IMR-90 (cell line): ENCODE data around the gene ITGB4. TPM values are rescaled to one million over a fixed set of nuclear protein-coding genes. Genes with fewer than 3 reads are reported as not detected.
"Not testable (repeated sequence)": the region's sequence is repeated elsewhere in the genome, so short reads cannot be mapped to it uniquely, and the experiment has no call there.

Experiments
- ATAC-seq: fragments of 200-7000 bp; cut with Tn5 transposase; 2 replicates; pipeline ENCODE4 v1.9.1; 2020; ENCODE audit warnings: low read depth, mild to moderate bottlenecking, moderate library complexity
- BruUV-seq: library from RNA; stranded (reverse); fragments of 400-500 nt; replicated peaks from 2 replicates; lab custom pipeline; 2021; lab: Mats Ljungman, UMichigan
- CTCF ChIA-PET: fragments of 300-600 bp; formaldehyde crosslinking; extraction: SDS; loops from one replicate; lab custom pipeline; 2021; ENCODE audit warnings: antibody characterized with exemption; lab: Yijun Ruan, JAX
- POLR2A ChIA-PET: fragments of 300-600 bp; sonication (Branson Sonifier 250); formaldehyde crosslinking; loops from one replicate; lab custom pipeline; 2022; ENCODE audit warnings: antibody characterized with exemption; ENCODE audit not compliant: unreplicated experiment; lab: Charles Lee
- DNase-seq: peaks from one replicate; pipeline ENCODE4 v3.0.0; 2013
- H2AFZ ChIP-seq: replicated peaks from 2 replicates; pipeline ENCODE3; 2013; ENCODE audit warnings: low read length, mild to moderate bottlenecking; ENCODE audit not compliant: poor library complexity
- H2AK5ac ChIP-seq: 2 replicates; pipeline ENCODE4 v1.6.1; 2013; ENCODE audit warnings: low read depth, low read length, inconsistent platforms
- H2AK9ac ChIP-seq: replicated peaks from 2 replicates; pipeline ENCODE3; 2013; ENCODE audit warnings: mild to moderate bottlenecking, low read depth, low read length, moderate library complexity; ENCODE audit not compliant: poor library complexity
- H2BK120ac ChIP-seq: 2 replicates; pipeline ENCODE4 v1.6.1; 2013; ENCODE audit warnings: low read depth, low read length, inconsistent platforms
- H2BK15ac ChIP-seq: 3 replicates; pipeline ENCODE4 v1.6.1; 2013; ENCODE audit warnings: low read depth, low read length, inconsistent platforms
- H2BK20ac ChIP-seq: 2 replicates; pipeline ENCODE4 v1.6.1; 2013; ENCODE audit warnings: low read depth, mild to moderate bottlenecking, inconsistent platforms, low read length, moderate library complexity
- H2BK5ac ChIP-seq: 2 replicates; pipeline ENCODE4 v1.6.1; 2013; ENCODE audit warnings: mild to moderate bottlenecking, low read depth, low read length, inconsistent platforms; ENCODE audit not compliant: poor library complexity, severe bottlenecking
- H3K14ac ChIP-seq: replicated peaks from 2 replicates; pipeline ENCODE4 v1.6.1; 2013; ENCODE audit warnings: low read depth, low read length, inconsistent platforms
- H3K18ac ChIP-seq: 2 replicates; pipeline ENCODE4 v1.6.1; 2013; ENCODE audit warnings: low read depth, low read length, control low read depth
- H3K23ac ChIP-seq: 2 replicates; pipeline ENCODE4 v1.6.1; 2013; ENCODE audit warnings: low read depth, low read length, inconsistent platforms
- H3K27ac ChIP-seq: 2 replicates; pipeline ENCODE4 v1.5.1; 2013; ENCODE audit warnings: mild to moderate bottlenecking, control low read depth, low read length; ENCODE audit not compliant: insufficient read depth
- H3K27me3 ChIP-seq: 2 replicates; pipeline ENCODE4 v1.6.1; 2013; ENCODE audit warnings: low read length; ENCODE audit not compliant: control insufficient read depth, insufficient read depth
- H3K36me3 ChIP-seq: 2 replicates; pipeline ENCODE4 v1.6.1; 2013; ENCODE audit warnings: low read length, mixed read lengths; ENCODE audit not compliant: control insufficient read depth, insufficient read depth
- H3K4ac ChIP-seq: 2 replicates; pipeline ENCODE4 v1.6.1; 2013; ENCODE audit warnings: low read depth, low read length, inconsistent platforms
- H3K4me1 ChIP-seq: 2 replicates; pipeline ENCODE4 v1.6.1; 2013; ENCODE audit warnings: low read length, mixed read lengths; ENCODE audit not compliant: control insufficient read depth, insufficient read depth
- H3K4me2 ChIP-seq: 2 replicates; pipeline ENCODE4 v1.6.1; 2013; ENCODE audit warnings: low read depth, mild to moderate bottlenecking, control low read depth, low read length, moderate library complexity
- H3K4me3 ChIP-seq: 2 replicates; pipeline ENCODE4 v1.5.1; 2013; ENCODE audit warnings: low read depth, mild to moderate bottlenecking, control low read depth, low read length, moderate library complexity; ENCODE audit not compliant: insufficient read depth
- H3K56ac ChIP-seq: 2 replicates; pipeline ENCODE4 v1.6.1; 2013; ENCODE audit warnings: low read length, inconsistent platforms; ENCODE audit not compliant: insufficient read depth; ENCODE audit errors: extremely low read depth
- H3K79me1 ChIP-seq, 2 experiments: 2 replicates each; pipeline ENCODE4 v1.6.1; 2013; ENCODE audit warnings: low read length in 2 of 2, inconsistent platforms in 1 of 2, low read depth in 1 of 2
- H3K9ac ChIP-seq: 2 replicates; pipeline ENCODE4 v1.6.1; 2013; ENCODE audit warnings: low read depth, low read length, control low read depth
- H3K9me1 ChIP-seq: 2 replicates; pipeline ENCODE4 v1.6.1; 2013; ENCODE audit warnings: low read length, inconsistent platforms; ENCODE audit not compliant: insufficient read depth
- H3K9me3 ChIP-seq: 2 replicates; pipeline ENCODE4 v1.6.1; 2013; ENCODE audit warnings: low read length; ENCODE audit not compliant: control insufficient read depth, insufficient read depth
- H4K20me1 ChIP-seq: 2 replicates; pipeline ENCODE4 v1.6.1; 2013; ENCODE audit warnings: low read length, inconsistent platforms; ENCODE audit not compliant: insufficient read depth
- H4K5ac ChIP-seq: 2 replicates; pipeline ENCODE4 v1.6.1; 2013; ENCODE audit warnings: mild to moderate bottlenecking, low read depth, low read length, control low read depth
- H4K8ac ChIP-seq, 2 experiments: 2 replicates each; pipeline ENCODE4 v1.6.1; 2013; ENCODE audit warnings: low read depth in 2 of 2, low read length in 2 of 2, control low read depth in 1 of 2, inconsistent platforms in 1 of 2
- H4K91ac ChIP-seq: 2 replicates; pipeline ENCODE4 v1.6.1; 2013; ENCODE audit warnings: low read depth, low read length, inconsistent platforms; ENCODE audit not compliant: insufficient read depth
- WGBS, 2 experiments: methylation state at CpG; one replicate each; pipeline versions ENCODE4 v1.1.5 to v1.1.7; 2013; ENCODE audit warnings: missing lambda C conversion rate in 2 of 2; ENCODE audit not compliant: insufficient read length in 1 of 2; ENCODE audit errors: extremely low coverage in 2 of 2; 5-methylcytosine and 5-hydroxymethylcytosine counted together
- dilution Hi-C: fragments of 300-500 bp; cut with HindIII; formaldehyde crosslinking; loops from one replicate; pipeline ENCODE4 v1.14.3; 2018; ENCODE audit warnings: low sequenced_read_pairs; ENCODE audit not compliant: unreplicated experiment
- in situ Hi-C: fragments of 300-500 bp; cut with MboI; formaldehyde crosslinking; loops from 3 replicates; pipeline ENCODE4 v1.14.3; 2019; ENCODE audit warnings: low sequenced_read_pairs, inconsistent platforms, mixed read lengths
- intact Hi-C: fragments of 100-400 bp; cut with micrococcal nuclease; formaldehyde crosslinking; loops from 2 replicates; pipeline ENCODE4 v1.10.0; 2022
- polyA plus RNA-seq, 3 experiments: library from polyadenylated mRNA; depleted of rRNA; stranded (reverse); fragments of >200 nt; gene quantifications; 2 replicates each; pipeline ENCODE4 v1.2.3, GENCODE V29; 2012; ENCODE audit warnings: low replicate concordance in 1 of 3
- total RNA-seq: library from RNA; depleted of rRNA; stranded (reverse); fragments of >200 nt; gene quantifications from 2 replicates; pipeline ENCODE4 v1.2.3, GENCODE V29; 2012

Gene ITGB4
- total and polyA plus RNA-seq, 2 of the 4 experiments (the other 2 are of a cell fraction), result under 0.01 to 0.27 TPM

GRCh38 chr17:75778066-75778860 lies 57.0 kb downstream of the ITGB4 start:
- Histone ChIP-seq H4K20me1 (peaks cover 55% of the 10 kb centered on the region), H3K4me2 (peak overlapping the region; percentile 86), H3K27ac (peak overlapping the region; percentile 86; the same call in 1 of the 2 replicates), H3K79me1 (peaks cover 10 to 35% of the 10 kb centered on the region in 2 experiments), H3K4me3 (peak overlapping the region; percentile 62), H3K9me1 (peaks cover 15% of the 10 kb centered on the region), H3K23ac (peak overlapping the region; percentile 58; the same call in 1 of the 2 replicates), H3K14ac (peak overlapping the region; percentile 33; the same call in 1 of the 2 replicates), H3K4ac (peak overlapping the region; percentile 3; the same call in 1 of the 2 replicates), H3K36me3 (peaks cover 23% of the 10 kb centered on the region), H3K9ac (peak overlapping the region; percentile 80), H4K91ac (0 out of 2 replicates have a peak overlapping the region, but pooled peaks have one; percentile 5), H2AK9ac (peak overlapping the region; percentile 70)
- H3K56ac ChIP-seq, dilution Hi-C loops, H2AFZ ChIP-seq, in situ Hi-C loops, H3K27me3 ChIP-seq, H4K8ac ChIP-seq, DNase-seq, H2BK5ac ChIP-seq, H2AK5ac ChIP-seq, H2BK20ac ChIP-seq, ATAC-seq, H4K5ac ChIP-seq, H3K4me1 ChIP-seq, H2BK120ac ChIP-seq, H3K9me3 ChIP-seq, H2BK15ac ChIP-seq, H3K18ac ChIP-seq, intact Hi-C loops: not testable (repeated sequence)
- POLR2A ChIA-PET, result interaction anchor here (0.7 kb wide), 1 partner anchor 36 kb away, joined by 3 read pairs; no protein-coding TSS in a partner anchor
- BruUV-seq, result TSS peak; percentile 66
- CTCF ChIA-PET, result interaction anchor here (0.6 to 1.8 kb wide), 2 partner anchors 13 to 398 kb away, joined by 3 to 5 read pairs; partner anchors contain the start of gene GALK1
- WGBS, 2 experiments, result 0% methylated on average over 14 of the region's 19 CpGs; no CpG with 5 or more reads in 1 of the 2 experiments
